ENCODE results near the gene GP1BB. TPM values are rescaled to one million over a fixed set of nuclear protein-coding genes. Genes with fewer than 3 reads are reported as not detected.

Gene GP1BB
- total RNA-seq, 4 donors from 2014 or later: 0.76 to 7.4 (median 6.4) TPM; not detected in 1

- no peaks in the 10 kb centered on the region for H3K4me1 ChIP-seq
- H3K4me3 ChIP-seq: peak overlapping the region; percentile 33 to 69
- TF ChIP-seq POLR2A (IDR thresholded peaks at IDR 0.05): no peak
- TF ChIP-seq CTCF (IDR thresholded peaks at IDR 0.05): no peak
- intact Hi-C loops (cut with DNase I; ENCODE audit: low total_unique reads): no loop called here
- H3K27ac ChIP-seq: peak overlapping the region in 1 of 2 donors; percentile 1
- no peaks in the 10 kb centered on the region for H3K36me3 ChIP-seq
- DNase-seq: no peak
- H3K27me3 ChIP-seq: no peaks in the 10 kb centered on the region
- H3K9me3 ChIP-seq: no peaks in the 10 kb centered on the region
Observed at GRCh38 chr22:19713650-19714311, 9.6 kb upstream of the GP1BB start.

- Histone ChIP-seq H3K36me3 (no peaks in the 10 kb centered on the region), H3K27me3 (no peaks in the 10 kb centered on the region), H3K9me3 (no peaks in the 10 kb centered on the region), H3K4me3 (peak within 1 kb of the TSS; percentile 39 to 69), H3K27ac (peak within 1 kb of the TSS; percentile 46 to 63), H3K4me1 (no peaks in the 10 kb centered on the region)
- TF ChIP-seq POLR2A (IDR thresholded peaks at IDR 0.05) (no peak), CTCF (IDR thresholded peaks at IDR 0.05) (no peak)
- intact Hi-C loops (cut with DNase I; ENCODE audit: low total_unique reads): no loop called here
- DNase-seq: no peak
Observed at GRCh38 chr22:19714312-19715187, 8.8 kb upstream of the GP1BB start, which contains the start of gene SEPTIN5. SEPTIN5 (plus strand) TSS chr22:19714503; CDS start chr22:19714589, 86 bp downstream.

GRCh38 chr22:19715188-19715930, 8.0 kb upstream of the GP1BB start:
- no peak for TF ChIP-seq CTCF (IDR thresholded peaks at IDR 0.05)
- TF ChIP-seq POLR2A (IDR thresholded peaks at IDR 0.05): no peak
- Histone ChIP-seq H3K4me3 (peak overlapping the region; percentile 39 to 69), H3K36me3 (no peaks in the 10 kb centered on the region), H3K27ac (peak overlapping the region; percentile 46 to 63), H3K9me3 (no peaks in the 10 kb centered on the region), H3K4me1 (no peaks in the 10 kb centered on the region), H3K27me3 (no peaks in the 10 kb centered on the region)
- intact Hi-C loops (cut with DNase I; ENCODE audit: low total_unique reads): no loop called here
- no peak for DNase-seq

- intact Hi-C loops (cut with DNase I; ENCODE audit: low total_unique reads): no loop called here
- Histone ChIP-seq H3K36me3 (no peaks in the 10 kb centered on the region), H3K27ac (no peak overlapping the region), H3K9me3 (no peaks in the 10 kb centered on the region), H3K4me3 (no peak overlapping the region), H3K27me3 (no peaks in the 10 kb centered on the region), H3K4me1 (no peaks in the 10 kb centered on the region)
- no peak for DNase-seq
- TF ChIP-seq POLR2A (IDR thresholded peaks at IDR 0.05): no peak
- no peak for TF ChIP-seq CTCF (IDR thresholded peaks at IDR 0.05)
Observed at GRCh38 chr22:19716041-19716828, 7.1 kb upstream of the GP1BB start.
